ENCODE results near the gene DNAAF3.
"Not testable (repeated sequence)": the region's sequence is repeated elsewhere in the genome, so short reads cannot be mapped to it uniquely, and the experiment has no call there.

The DNAAF3 gene

DNA sequence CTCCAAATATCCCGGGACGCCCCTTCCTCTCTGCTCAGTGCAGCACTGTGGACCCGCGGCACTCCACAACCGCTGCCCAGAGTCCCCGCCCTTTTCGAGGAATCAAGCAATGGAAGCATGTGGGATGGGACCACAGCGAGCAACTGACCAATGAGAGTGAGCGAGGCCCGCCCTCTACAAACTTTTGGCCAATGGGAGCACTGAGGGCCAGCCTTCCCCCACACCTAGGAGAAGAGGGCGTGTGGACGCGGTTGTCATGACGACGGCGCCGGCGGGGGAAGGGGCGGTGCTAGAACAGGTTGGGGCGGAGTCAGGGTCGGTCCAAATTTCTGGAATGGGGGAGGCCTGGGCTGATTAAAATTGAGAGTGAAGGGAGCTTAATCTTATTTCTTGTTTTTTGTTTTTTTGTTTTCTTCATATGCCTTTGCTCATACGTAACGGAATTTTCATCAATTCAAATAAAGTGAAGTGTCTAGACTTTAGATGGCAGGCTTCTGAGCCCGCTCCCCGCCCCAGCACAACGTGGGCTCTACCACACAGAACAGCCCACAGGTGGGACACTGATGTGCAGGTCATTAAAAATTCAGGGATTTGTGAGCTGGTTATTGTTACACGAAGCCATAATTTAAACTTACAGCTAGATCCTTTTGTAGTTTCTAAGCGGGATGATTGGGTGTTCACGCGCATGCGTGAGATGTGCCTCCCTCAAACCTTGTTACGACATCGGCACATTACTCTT lies at the start of gene DNAAF3:
DNAAF3 (minus strand) TSS at position 84 of the 739 bp plus-strand sequence. CDS start 200 bp downstream, outside the sequence.
- peak within 1 kb of the TSS; percentile 87 for H3K9ac ChIP-seq (ENCODE audit: insufficient read length)

DNA sequence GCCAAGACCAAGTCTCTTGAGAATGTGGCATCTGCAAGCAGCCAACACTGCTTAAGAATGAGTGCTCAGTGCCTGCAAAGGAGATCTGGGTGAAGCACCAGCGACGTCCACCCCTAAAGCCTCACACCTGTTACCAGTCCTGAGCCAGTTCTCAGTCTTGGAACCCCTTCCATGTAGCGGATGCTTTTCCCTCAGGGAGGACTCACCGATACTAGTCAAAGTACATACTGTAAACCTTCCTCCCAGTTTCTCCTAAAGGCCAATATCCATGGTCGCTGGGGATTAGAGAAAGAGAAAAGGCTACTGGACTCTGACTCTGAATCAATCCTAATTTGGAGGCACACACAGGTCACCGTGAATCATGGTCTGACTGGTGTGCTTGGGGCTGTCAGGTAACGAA lies 47.1 kb upstream of the DNAAF3 start:
- DNase-seq (ENCODE audit: low read depth, low spot score) = no peak
- no peak overlapping the region for H3K9ac ChIP-seq (ENCODE audit: insufficient read length)
- TF ChIP-seq POLR2AphosphoS5 (IDR thresholded peaks at IDR 0.05; ENCODE audit: borderline replicate concordance, low read depth, low read length) (no peak), EZH2 (IDR thresholded peaks at IDR 0.05) (no peak), FOXP2 (optimal IDR thresholded peaks at IDR 0.05; ENCODE audit: control extremely low read depth, extremely low read length, insufficient read depth) (no peak)
- H3K9me3 ChIP-seq (ENCODE audit: low read depth, low read length) = no peaks in the 10 kb centered on the region
- H3K4me3 ChIP-seq = no peak overlapping the region
- no peaks in the 10 kb centered on the region for H3K36me3 ChIP-seq (ENCODE audit: insufficient read depth, low read length)
- H3K27ac ChIP-seq = no peak overlapping the region

More for the DNA sequence above, at the start of gene DNAAF3:
- Histone ChIP-seq H3K9me3 (ENCODE audit: low read depth, low read length) (no peaks in the 10 kb centered on the region), H3K27ac (peak within 1 kb of the TSS; percentile 89), H3K36me3 (ENCODE audit: insufficient read depth, low read length) (no peaks in the 10 kb centered on the region), H3K4me3 (peak within 1 kb of the TSS; percentile 75)
- TF ChIP-seq FOXP2 (optimal IDR thresholded peaks at IDR 0.05; ENCODE audit: control extremely low read depth, extremely low read length, insufficient read depth) (no peak), POLR2AphosphoS5 (IDR thresholded peaks at IDR 0.05; ENCODE audit: borderline replicate concordance, low read depth, low read length) (0 out of 2 replicates have a peak, but pooled peaks have one; percentile 23)
- peak; percentile 97 for DNase-seq (ENCODE audit: low read depth, low spot score)

DNA sequence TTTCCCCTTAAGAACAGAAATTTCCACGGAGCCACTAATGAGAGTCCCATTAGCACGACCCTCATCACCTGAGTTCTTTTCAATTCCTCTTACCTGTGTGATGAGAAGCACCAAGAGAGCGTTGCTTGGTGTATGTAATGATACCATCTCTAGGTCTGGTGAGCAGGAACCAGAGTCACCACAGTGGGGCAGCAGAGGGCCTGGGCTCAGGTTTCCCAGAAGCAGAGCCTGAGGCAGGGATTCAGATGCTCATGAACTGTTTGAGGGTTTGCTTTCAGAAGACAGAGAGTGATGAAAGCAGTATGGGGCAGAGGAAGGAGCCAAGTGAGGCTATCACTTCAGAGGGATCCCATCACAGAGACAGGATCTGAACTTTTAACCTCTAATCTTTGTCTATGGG lies 46.0 kb upstream of the DNAAF3 start:
- H3K9me3 ChIP-seq (ENCODE audit: low read depth, low read length) = no peaks in the 10 kb centered on the region
- DNase-seq (ENCODE audit: low read depth, low spot score) = peak; percentile 20
- TF ChIP-seq FOXP2 (optimal IDR thresholded peaks at IDR 0.05; ENCODE audit: control extremely low read depth, extremely low read length, insufficient read depth) (no peak), POLR2AphosphoS5 (IDR thresholded peaks at IDR 0.05; ENCODE audit: borderline replicate concordance, low read depth, low read length) (no peak), EZH2 (IDR thresholded peaks at IDR 0.05) (no peak)

DNA sequence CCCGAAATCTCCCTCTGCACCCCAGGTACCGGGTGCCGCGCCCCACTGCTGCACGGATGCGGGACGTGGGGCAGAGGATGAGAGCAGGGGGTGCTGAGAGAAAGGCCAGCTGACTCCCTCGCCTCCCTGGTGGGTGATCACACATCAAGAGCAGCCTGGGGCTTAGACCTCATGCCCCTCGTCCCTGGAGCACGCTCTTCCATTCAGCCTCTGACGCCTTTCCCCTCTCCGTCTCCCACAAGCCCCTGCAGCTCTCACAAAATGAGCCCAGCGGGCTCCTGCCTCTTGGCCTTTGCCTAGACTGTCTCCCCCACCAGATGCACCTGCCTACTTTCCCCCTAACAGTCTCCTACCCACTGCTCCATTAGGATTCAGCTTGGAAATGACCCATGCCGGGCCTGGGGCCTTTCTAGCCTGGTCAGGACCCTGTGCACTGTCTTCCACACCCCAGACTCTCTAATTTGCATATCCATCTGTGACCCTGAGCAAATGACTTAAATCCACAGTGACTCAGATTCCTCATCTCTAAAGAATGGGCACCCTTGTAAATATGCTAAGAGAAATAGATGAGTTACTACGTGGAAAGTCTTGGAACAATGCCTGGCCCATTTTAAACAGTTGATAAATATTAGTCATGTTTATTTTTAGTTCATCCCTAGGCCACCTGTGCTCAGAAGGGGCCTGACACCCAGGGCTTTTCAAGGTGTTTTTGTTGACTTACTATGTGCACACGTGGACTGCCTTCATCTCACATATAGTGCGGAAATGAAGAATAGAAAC lies 43.5 kb upstream of the DNAAF3 start:
- Histone ChIP-seq H3K9me3 (ENCODE audit: low read depth, low read length) (no peaks in the 10 kb centered on the region), H3K36me3 (ENCODE audit: insufficient read depth, low read length) (no peaks in the 10 kb centered on the region), H3K4me3 (no peak overlapping the region), H3K9ac (ENCODE audit: insufficient read length) (no peak overlapping the region), H3K27ac (no peak overlapping the region)
- DNase-seq (ENCODE audit: low read depth, low spot score) = no peak
- no peak for TF ChIP-seq EZH2 (IDR thresholded peaks at IDR 0.05)

More for the DNA sequence above, 46.0 kb upstream of the DNAAF3 start:
- Histone ChIP-seq H3K4me3 (no peak overlapping the region), H3K27ac (no peak overlapping the region), H3K36me3 (ENCODE audit: insufficient read depth, low read length) (no peaks in the 10 kb centered on the region), H3K9ac (ENCODE audit: insufficient read length) (no peak overlapping the region)

DNA sequence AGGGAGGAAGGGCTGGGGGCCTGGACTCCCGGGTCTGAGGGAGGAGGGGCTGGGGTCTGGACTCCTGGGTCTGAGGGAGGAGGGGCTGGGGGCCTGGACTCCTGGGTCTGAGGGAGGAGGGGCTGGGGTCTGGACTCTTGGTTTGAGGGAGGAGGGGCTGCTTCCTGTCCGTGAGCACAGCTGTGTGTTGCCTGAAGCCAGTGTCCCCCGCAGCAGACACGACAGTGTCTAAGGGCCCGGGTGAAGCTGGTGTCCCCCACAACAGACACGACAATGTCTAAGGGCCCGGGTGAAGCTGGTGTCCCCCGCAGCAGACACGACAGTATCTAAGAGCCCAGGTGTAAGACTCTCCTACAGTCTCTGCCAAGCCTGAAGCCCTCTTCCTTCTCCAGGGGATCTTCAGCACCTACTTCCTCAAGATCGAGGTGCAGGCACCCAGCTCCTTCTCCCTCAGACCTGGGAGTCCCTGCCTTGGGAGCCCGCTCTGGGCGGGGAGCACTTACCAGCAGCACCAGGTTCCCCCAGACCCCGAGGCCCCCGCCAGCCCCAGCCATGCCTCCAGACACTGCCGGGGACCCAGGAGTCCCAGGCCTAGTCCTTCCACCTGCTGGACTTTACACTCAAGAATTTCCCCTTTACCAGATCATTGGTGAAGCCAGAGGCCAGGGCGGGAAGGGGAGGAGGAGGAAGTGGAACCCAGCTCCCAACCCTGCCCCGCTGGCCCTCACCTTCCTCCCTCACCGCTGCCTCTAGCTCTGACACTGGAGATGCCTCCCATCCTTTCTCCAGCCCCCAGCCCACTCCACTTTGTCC lies 42.7 kb upstream of the DNAAF3 start, which contains the start of gene PTPRH:
PTPRH (minus strand) TSS at position 622 of the 813 bp plus-strand sequence; CDS start at position 554, 68 bp downstream.
- Histone ChIP-seq H3K9me3 (ENCODE audit: low read depth, low read length) (no peaks in the 10 kb centered on the region), H3K4me3 (no peak within 1 kb of the TSS), H3K27ac (no peak within 1 kb of the TSS), H3K36me3 (ENCODE audit: insufficient read depth, low read length) (no peaks in the 10 kb centered on the region), H3K9ac (ENCODE audit: insufficient read length) (no peak within 1 kb of the TSS)
- no peak for DNase-seq (ENCODE audit: low read depth, low spot score)
- TF ChIP-seq EZH2 (IDR thresholded peaks at IDR 0.05) (no peak), POLR2AphosphoS5 (IDR thresholded peaks at IDR 0.05; ENCODE audit: borderline replicate concordance, low read depth, low read length) (no peak), FOXP2 (optimal IDR thresholded peaks at IDR 0.05; ENCODE audit: control extremely low read depth, extremely low read length, insufficient read depth) (no peak)

- no peak overlapping the region for H3K4me3 ChIP-seq
- DNase-seq (ENCODE audit: low read depth, low spot score) = no peak
- H3K36me3 ChIP-seq (ENCODE audit: insufficient read depth, low read length) = no peaks in the 10 kb centered on the region
- H3K27ac ChIP-seq = no peak overlapping the region
- TF ChIP-seq FOXP2 (optimal IDR thresholded peaks at IDR 0.05; ENCODE audit: control extremely low read depth, extremely low read length, insufficient read depth) (no peak), EZH2 (IDR thresholded peaks at IDR 0.05) (no peak), POLR2AphosphoS5 (IDR thresholded peaks at IDR 0.05; ENCODE audit: borderline replicate concordance, low read depth, low read length) (no peak)
- no peak overlapping the region for H3K9ac ChIP-seq (ENCODE audit: insufficient read length)
- no peaks in the 10 kb centered on the region for H3K9me3 ChIP-seq (ENCODE audit: low read depth, low read length)
These were observed 40.5 kb upstream of the DNAAF3 start for GRCh38 chr19:55206664-55207500.

GRCh38 chr19:55202199-55202598 lies 35.8 kb upstream of the DNAAF3 start:
- not testable (repeated sequence) for H3K4me3 ChIP-seq; H3K9ac ChIP-seq (ENCODE audit: insufficient read length); H3K36me3 ChIP-seq (ENCODE audit: insufficient read depth, low read length); H3K9me3 ChIP-seq (ENCODE audit: low read depth, low read length); H3K27ac ChIP-seq; DNase-seq (ENCODE audit: low read depth, low spot score)

Data from SK-N-MC (cell line).